ENCODE measurements around the gene F2RL1.
A peak's percentile ranks its signal among the peaks of the same experiment; 100 is the strongest.

F2RL1 gene

GRCh38 chr5:76790632-76791290, 28.1 kb upstream of the F2RL1 start (continued):
- TF ChIP-seq ZNF549 (tag by site-specific recombination; IDR thresholded peaks at IDR 0.05) (no peak), EGR2 (tag by site-specific recombination; IDR thresholded peaks at IDR 0.05; ENCODE audit: low read depth) (no peak), ZNF629 (tag by site-specific recombination; IDR thresholded peaks at IDR 0.05) (peak; percentile 95), ZNF529 (tag by site-specific recombination; IDR thresholded peaks at IDR 0.05; ENCODE audit: insufficient replicate concordance) (no peak), ZNF324 (tag by site-specific recombination; IDR thresholded peaks at IDR 0.05) (peak; percentile 90), ZBTB7A (tag by site-specific recombination; IDR thresholded peaks at IDR 0.05; ENCODE audit: low read depth) (no peak), WT1 (tag by site-specific recombination; IDR thresholded peaks at IDR 0.05) (0 out of 2 replicates have a peak, but pooled peaks have one; percentile 47), ZNF266 (tag by site-specific recombination; IDR thresholded peaks at IDR 0.05; ENCODE audit: low read depth) (no peak), ZNF302 (tag by site-specific recombination; IDR thresholded peaks at IDR 0.05; ENCODE audit: low read depth) (no peak), ZNF280D (tag by site-specific recombination; IDR thresholded peaks at IDR 0.05) (peak; percentile 76), ZNF555 (tag by site-specific recombination; conservative IDR thresholded peaks at IDR 0.05) (no peak), ZNF175 (tag by site-specific recombination; IDR thresholded peaks at IDR 0.05) (no peak), ZNF670 (tag by site-specific recombination; IDR thresholded peaks at IDR 0.05; ENCODE audit: low read depth) (no peak), ZXDB (tag by site-specific recombination; IDR thresholded peaks at IDR 0.05) (peak; percentile 47; the same call in 1 of the 2 replicates), KLF10 (tag by site-specific recombination; IDR thresholded peaks at IDR 0.05) (peak; percentile 56; the same call in 1 of the 2 replicates), ZNF792 (tag by site-specific recombination; IDR thresholded peaks at IDR 0.05) (no peak), ZNF391 (tag by site-specific recombination; IDR thresholded peaks at IDR 0.05; ENCODE audit: borderline replicate concordance, low read depth) (peak; percentile 60; the same call in 1 of the 2 replicates), ZBTB21 (tag by site-specific recombination; IDR thresholded peaks at IDR 0.05) (peak; percentile 80), ZNF513 (tag by site-specific recombination; IDR thresholded peaks at IDR 0.05) (no peak), ZSCAN18 (tag by site-specific recombination; IDR thresholded peaks at IDR 0.05) (no peak), TSHZ1 (tag by site-specific recombination; IDR thresholded peaks at IDR 0.05; ENCODE audit: borderline replicate concordance) (peak; percentile 67; the same call in 1 of the 2 replicates), ZNF560 (tag by site-specific recombination; IDR thresholded peaks at IDR 0.05; ENCODE audit: borderline replicate concordance) (no peak), ZNF580 (tag by site-specific recombination; IDR thresholded peaks at IDR 0.05) (no peak), PBX3 (CRISPR knock-in tag; IDR thresholded peaks at IDR 0.05) (no peak), KLF9 (tag by site-specific recombination; IDR thresholded peaks at IDR 0.05; ENCODE audit: low read depth) (0 out of 2 replicates have a peak, but pooled peaks have one; percentile 18), ZNF146 (tag by site-specific recombination; IDR thresholded peaks at IDR 0.05) (no peak), MYNN (tag by site-specific recombination; IDR thresholded peaks at IDR 0.05; ENCODE audit: borderline replicate concordance) (no peak), GFI1B (tag by site-specific recombination; IDR thresholded peaks at IDR 0.05) (peak; percentile 71; the same call in 1 of the 2 replicates), ZBTB8A (tag by site-specific recombination; IDR thresholded peaks at IDR 0.05) (no peak)
